GM12872 (cell line): Measurements from ENCODE around the gene PIK3CD.

Experiments used
- CTCF ChIP-seq: IDR thresholded peaks from 3 replicates; pipeline ENCODE4 v1.5.1; 2011; ENCODE audit warnings: low read depth, mild to moderate bottlenecking, low read length, moderate library complexity; ENCODE audit not compliant: insufficient read depth

The PIK3CD gene

GRCh38 chr1:9626201-9626608, 25.3 kb upstream of the PIK3CD start:
- no peak for TF ChIP-seq CTCF

- no peak for TF ChIP-seq CTCF
Observed at GRCh38 chr1:9628541-9629444, 22.7 kb upstream of the PIK3CD start.

GRCh38 chr1:9629445-9630201, 21.9 kb upstream of the PIK3CD start:
- no peak for TF ChIP-seq CTCF

GRCh38 chr1:9630331-9631111, 21.0 kb upstream of the PIK3CD start:
- TF ChIP-seq CTCF: no peak

- no peak for TF ChIP-seq CTCF
Observed at GRCh38 chr1:9631613-9632012, 19.9 kb upstream of the PIK3CD start.

GRCh38 chr1:9633493-9633892, 18.0 kb upstream of the PIK3CD start:
- no peak for TF ChIP-seq CTCF

GRCh38 chr1:9634582-9634981, 16.9 kb upstream of the PIK3CD start:
- no peak for TF ChIP-seq CTCF
